NCI-H460 (cell line): ENCODE measurements around the gene RAB23. TPM values are rescaled to one million over a fixed set of nuclear protein-coding genes. Genes with fewer than 3 reads are reported as not detected.
"Not testable (repeated sequence)": the region's sequence is repeated elsewhere in the genome, so short reads cannot be mapped to it uniquely, and the experiment has no call there.

Experiments used
- DNase-seq: peaks from one replicate; pipeline ENCODE4 v3.0.0-alpha.2; 2016; ENCODE audit warnings: low read depth; ENCODE audit errors: extremely low read depth
- total RNA-seq: library from RNA; depleted of rRNA; stranded (reverse); fragments of >200 nt; shearing (Covaris generic); gene quantifications from 2 replicates; pipeline ENCODE4 v1.2.3, GENCODE V29; 2014

RAB23 gene
- total RNA-seq, 1 experiment from 2014 or later = 11.3 TPM

DNA sequence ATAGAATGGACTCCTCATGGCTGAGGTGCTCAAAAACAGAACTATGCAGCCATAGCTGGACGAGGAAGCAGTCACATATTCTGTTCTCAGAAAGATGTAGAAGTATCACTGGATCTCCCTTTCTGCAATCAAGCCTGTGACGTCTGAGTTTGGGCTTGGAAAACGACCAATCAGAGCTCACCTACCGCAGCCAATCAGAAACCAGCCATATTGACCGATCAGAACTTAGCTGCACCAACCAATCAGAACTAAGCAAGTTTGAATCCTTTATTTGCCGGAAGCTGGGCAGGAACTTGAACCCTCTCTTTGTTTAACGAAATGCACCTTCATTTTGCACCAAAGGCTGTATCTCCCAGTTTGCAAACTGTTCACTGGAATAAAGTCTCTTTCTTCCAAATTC, 21.8 kb upstream of the RAB23 start:
- DNase-seq = no peak

GRCh38 chr6:57243526-57243925, 21.4 kb upstream of the RAB23 start:
- not testable (repeated sequence) for DNase-seq

DNA sequence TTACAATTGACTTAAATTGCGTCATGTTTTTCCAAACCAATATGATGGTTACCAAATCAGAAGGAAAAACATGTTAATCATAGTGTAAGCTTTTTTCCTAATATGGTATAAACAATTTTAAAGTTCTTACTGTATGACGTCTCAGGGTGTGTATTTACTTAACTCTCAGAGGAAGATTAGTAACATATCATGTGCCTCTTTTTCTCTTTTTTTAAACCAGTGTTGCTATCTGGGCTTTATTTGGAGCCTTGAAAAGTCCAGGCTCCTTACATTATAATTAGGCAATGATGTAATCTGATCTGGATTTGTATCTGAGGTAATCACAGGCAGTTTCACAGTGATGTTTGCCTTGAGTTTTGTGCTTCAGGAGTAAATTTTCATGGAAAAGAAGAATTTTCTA, 20.4 kb upstream of the RAB23 start:
- no peak for DNase-seq

GRCh38 chr6:57226221-57226620, 4.1 kb upstream of the RAB23 start:
- no peak for DNase-seq

DNA sequence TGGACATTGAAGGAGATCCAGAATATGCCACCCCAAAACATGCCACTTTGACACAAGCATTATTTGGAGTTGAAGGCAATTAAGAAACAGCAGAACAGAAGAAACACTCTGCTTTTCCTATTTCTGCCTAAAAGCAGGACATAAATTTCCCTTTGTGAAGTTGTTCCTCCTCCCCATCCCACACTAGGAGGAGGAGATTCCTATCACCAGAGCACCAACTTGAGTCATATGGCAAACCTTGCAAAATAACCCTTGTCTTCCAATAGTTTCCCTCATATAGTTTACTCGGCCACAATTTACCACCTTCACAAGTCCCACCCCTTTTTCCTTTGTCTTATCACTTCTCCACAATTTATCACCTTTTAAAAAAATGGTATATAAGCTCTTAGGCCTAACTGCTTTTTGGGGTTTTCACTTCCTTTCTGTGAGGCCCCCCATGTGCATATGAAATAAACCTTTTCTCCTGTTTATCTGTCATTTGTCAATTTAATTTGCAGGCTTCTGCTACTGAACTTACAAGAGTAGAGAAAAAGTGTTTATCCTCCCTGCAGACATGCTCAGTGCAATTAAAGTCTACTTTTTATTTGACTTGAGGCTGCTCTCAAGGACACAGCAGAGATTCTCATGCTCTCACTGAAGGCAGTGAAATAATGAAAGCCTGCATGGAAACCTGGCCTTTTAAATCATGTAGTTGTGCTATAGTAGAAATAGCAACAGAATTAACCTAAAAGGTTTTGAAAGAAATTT, 2.8 kb upstream of the RAB23 start:
- DNase-seq = no peak

GRCh38 chr6:57222743-57223077, 603 bp upstream of the RAB23 start:
- no peak for DNase-seq

GRCh38 chr6:57221191-57221935, 744 bp downstream of the RAB23 start:
- no peak for DNase-seq

GRCh38 chr6:57220083-57220703, 1.9 kb downstream of the RAB23 start:
- no peak for DNase-seq

- no peak for DNase-seq
Observed at GRCh38 chr6:57217270-57217669, 4.8 kb downstream of the RAB23 start.

- no peak for DNase-seq
Observed at GRCh38 chr6:57216235-57217101, 5.6 kb downstream of the RAB23 start.

DNA sequence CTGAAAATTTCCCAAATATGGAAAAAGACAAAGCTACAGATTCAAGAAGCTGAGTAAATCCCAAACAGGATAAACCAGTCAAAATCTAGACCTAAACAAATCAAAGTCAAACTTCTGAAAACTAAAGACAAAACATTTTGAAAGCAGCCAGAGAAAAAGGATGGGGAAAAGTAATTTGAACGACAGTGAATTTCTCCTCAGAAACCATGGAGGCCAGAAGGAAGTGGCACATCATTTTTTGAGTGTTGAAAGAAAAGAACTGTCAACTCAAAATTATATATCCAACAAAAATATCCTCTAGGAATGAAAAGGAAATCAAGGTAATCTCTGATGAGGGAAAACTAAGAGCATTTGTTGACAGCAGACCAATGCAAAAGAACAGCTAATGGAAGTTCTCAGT, 6.8 kb downstream of the RAB23 start:
- no peak for DNase-seq

GRCh38 chr6:57210060-57210459, 12.0 kb downstream of the RAB23 start:
- DNase-seq = no peak

DNA sequence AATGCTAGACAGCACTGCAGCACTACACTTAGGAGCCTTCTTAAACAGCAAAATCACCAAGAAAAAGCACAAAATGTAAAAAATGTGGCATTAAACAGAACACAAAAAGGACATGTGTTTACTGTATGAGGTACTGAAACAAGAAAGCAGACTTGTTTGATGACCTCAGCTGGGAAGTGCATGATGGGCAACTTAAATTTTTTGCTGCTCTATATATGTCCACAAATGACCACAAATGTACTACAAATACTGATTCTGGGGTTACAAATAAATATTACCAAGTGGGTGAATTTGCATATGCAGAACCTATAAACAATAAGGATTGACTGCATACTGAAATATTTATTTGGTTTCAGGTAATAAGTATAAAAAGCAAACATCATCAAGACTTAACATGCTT, 13.1 kb downstream of the RAB23 start:
- DNase-seq = no peak

DNA sequence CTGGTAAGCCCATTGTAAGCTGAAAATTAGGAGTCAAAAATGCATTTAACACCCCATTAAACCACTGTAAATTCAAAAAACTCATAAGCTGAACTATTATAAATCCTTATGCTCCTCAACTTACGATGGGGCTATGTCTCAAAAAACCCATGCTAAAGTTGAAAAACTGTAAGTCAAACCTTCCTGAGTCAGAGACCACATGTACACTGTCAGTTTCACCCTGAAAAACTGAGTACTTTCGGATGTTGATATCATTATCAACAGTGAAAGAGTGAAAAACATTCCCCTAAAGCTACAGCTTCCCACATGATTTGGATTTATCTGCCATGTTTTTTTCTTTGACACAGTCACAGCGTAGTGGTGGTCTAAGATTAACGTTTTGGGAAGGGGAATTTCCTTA, 14.2 kb downstream of the RAB23 start:
- no peak for DNase-seq

GRCh38 chr6:57207141-57207540, 15.0 kb downstream of the RAB23 start:
- DNase-seq = no peak

GRCh38 chr6:57205550-57206328, 16.4 kb downstream of the RAB23 start:
- no peak for DNase-seq

- no peak for DNase-seq
Observed at GRCh38 chr6:57201718-57202117, 20.4 kb downstream of the RAB23 start.

DNA sequence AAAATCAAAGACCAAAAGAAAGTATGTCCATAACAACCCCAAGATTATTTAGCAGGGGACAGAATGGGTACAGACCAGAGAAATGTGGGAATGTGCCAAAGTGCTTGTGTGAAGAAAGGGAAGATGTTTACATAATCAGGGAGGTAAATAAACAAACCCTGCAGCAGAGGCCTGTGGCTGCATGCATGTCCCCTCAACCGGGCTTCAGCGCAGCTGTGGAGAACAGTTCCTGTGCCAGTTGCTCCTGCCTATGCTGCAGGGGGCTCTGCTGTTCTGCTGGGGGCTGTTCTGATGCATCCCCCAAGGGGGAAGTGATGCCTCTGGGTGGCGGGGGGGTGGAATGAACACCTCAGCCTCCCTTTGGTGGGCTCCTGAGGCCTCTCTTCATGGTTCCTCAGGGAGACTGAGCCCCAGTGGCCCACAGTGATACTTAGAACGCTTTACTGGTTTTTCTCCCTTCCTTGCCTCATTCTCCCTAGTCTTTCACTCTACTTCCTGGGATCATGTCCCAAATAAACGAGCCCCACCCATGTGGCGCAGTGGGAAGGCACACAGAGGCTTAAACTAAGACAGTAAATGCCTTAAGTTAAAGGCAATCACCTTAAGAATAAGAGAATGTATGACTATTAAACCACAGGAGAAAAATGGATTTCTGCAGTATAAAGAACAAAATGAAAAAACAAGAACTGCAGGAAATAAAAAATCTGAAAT, 23.0 kb downstream of the RAB23 start:
- no peak for DNase-seq

- no peak for DNase-seq
Observed at GRCh38 chr6:57195457-57195856, 26.6 kb downstream of the RAB23 start.

DNA sequence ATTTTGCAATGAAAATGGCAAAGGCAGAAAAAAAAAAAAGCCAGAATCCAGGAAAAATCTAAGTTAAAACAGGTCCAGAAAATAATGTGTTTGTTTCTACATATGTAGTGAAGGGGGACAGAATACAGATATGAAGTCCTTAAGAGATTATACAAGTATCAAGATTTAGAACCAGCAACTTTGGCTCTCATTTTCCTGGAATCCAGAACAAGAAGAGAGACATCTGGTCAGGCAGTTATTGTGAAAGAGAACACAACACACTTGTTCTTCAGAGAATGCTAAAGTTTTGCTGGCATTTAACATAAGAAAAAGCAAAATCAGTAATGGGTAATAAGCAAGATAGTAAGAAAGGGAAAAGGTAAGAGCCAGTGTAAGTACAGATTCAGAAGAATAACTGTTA, 28.9 kb downstream of the RAB23 start:
- DNase-seq = no peak
